Left ventricle myocardium inferior (tissue), 1 donor: ENCODE results near the gene SEZ6L. TPM values are rescaled to one million over a fixed set of nuclear protein-coding genes. Genes with fewer than 3 reads are reported as not detected.

Source experiments
- DNase-seq: peaks from one replicate; pipeline ENCODE4 v3.0.0-alpha.2; 2020
- H3K27ac ChIP-seq: fragments of 200-600 bp; replicated peaks from 2 replicates; pipeline ENCODE4 v1.8.0; 2021
- H3K27me3 ChIP-seq: fragments of 200-600 bp; 2 replicates; pipeline ENCODE4 v1.8.0; 2021; ENCODE audit warnings: low read depth
- H3K36me3 ChIP-seq: fragments of 200-600 bp; 2 replicates; pipeline ENCODE4 v1.8.0; 2021
- H3K4me1 ChIP-seq: fragments of 200-600 bp; 2 replicates; pipeline ENCODE4 v1.8.0; 2021
- H3K4me3 ChIP-seq: fragments of 200-600 bp; 2 replicates; pipeline ENCODE4 v1.8.0; 2021; ENCODE audit warnings: mild to moderate bottlenecking, moderate library complexity
- H3K9me3 ChIP-seq: fragments of 200-600 bp; replicated peaks from 2 replicates; pipeline ENCODE4 v1.8.0; 2021
- intact Hi-C: fragments of 100-400 bp; cut with micrococcal nuclease; formaldehyde crosslinking; loops from one replicate; pipeline ENCODE4 v1.11.0; 2022
- total RNA-seq: library from RNA; stranded (reverse); fragmentation: NEBNext Ultra II Directional; extraction: Animal tissue kit (Norgen Biotek cat#: 25700); gene quantifications from one replicate; pipeline ENCODE4 v1.2.1, GENCODE V29; 2021
- TF ChIP-seq, protein P1 (sequence below): fragments of 200-600 bp; IDR thresholded peaks from 2 replicates; pipeline ENCODE4 v1.8.0; 2021; ENCODE audit warnings: antibody characterized with exemption, mild to moderate bottlenecking, borderline replicate concordance
- donor health status: DM: no; HTN: yes; CAD: no; lungs with severe emphysema.

The SEZ6L gene
- total RNA-seq, 1 donor from 2014 or later, result 0.16 TPM

DNA sequence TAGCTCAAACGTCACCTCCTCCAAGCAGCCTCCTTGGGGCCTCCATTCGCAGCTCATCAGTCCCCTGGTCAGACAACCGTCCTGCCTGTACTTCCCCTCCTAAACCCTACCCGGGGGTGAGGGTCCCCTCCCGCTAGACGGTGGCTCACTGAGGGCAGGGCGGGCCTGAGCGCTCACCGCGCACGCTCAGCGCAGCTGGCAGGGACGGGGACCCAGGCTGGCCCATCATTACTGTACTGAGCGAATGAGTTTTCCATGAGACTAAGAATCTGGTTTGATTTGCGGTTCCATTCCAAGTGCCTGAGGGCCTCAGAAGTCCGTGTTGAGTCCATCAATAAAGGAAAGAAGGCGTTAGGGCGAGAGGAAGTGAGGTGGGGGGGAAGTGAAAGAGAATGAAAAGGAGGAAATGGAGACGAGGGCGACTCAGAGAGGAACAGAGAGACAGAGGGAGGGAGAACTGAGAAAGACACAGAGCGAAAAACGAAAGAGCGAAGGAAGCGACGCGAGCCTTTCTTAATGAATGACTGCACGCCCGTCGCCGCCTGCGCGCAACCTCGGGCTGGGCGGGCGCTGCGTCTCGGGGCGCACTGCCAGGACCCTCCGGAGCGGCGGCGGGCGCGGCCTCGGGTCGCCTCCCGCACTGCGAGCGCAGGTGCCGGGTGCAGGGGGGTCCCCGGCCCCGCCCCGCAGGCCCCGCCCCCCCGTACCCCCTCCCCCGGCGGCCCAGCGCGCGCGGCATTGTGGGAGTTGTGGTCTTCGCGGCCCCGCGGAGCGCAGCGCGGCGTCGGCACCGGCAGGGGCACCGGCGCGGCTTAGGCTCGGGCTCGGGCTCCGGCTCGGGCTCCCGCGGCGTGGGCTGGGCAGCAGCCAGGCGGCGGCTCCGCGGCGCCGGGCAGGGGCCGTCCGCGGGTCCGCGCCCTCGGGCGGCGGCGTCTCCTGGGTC lies 259.5 kb downstream of the SEZ6L start, which contains the start of gene ASPHD2:
ASPHD2 (plus strand) TSS at position 746 of the 943 bp plus-strand sequence. CDS start 4,356 bp downstream, outside the sequence.
- intact Hi-C loops, result no loop called here
- H3K36me3 ChIP-seq, result no peaks in the 10 kb centered on the region
- TF ChIP-seq, protein P1, sequence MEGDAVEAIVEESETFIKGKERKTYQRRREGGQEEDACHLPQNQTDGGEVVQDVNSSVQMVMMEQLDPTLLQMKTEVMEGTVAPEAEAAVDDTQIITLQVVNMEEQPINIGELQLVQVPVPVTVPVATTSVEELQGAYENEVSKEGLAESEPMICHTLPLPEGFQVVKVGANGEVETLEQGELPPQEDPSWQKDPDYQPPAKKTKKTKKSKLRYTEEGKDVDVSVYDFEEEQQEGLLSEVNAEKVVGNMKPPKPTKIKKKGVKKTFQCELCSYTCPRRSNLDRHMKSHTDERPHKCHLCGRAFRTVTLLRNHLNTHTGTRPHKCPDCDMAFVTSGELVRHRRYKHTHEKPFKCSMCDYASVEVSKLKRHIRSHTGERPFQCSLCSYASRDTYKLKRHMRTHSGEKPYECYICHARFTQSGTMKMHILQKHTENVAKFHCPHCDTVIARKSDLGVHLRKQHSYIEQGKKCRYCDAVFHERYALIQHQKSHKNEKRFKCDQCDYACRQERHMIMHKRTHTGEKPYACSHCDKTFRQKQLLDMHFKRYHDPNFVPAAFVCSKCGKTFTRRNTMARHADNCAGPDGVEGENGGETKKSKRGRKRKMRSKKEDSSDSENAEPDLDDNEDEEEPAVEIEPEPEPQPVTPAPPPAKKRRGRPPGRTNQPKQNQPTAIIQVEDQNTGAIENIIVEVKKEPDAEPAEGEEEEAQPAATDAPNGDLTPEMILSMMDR, result no peak
- peak; percentile 41 for DNase-seq
- H3K9me3 ChIP-seq, result peaks cover under 1% of the 10 kb centered on the region
- peaks cover 12% of the 10 kb centered on the region for H3K4me1 ChIP-seq
- peak within 1 kb of the TSS; percentile 50 for H3K27ac ChIP-seq
- peak within 1 kb of the TSS; percentile 70 for H3K4me3 ChIP-seq
- H3K27me3 ChIP-seq, result peaks cover 65% of the 10 kb centered on the region

DNA sequence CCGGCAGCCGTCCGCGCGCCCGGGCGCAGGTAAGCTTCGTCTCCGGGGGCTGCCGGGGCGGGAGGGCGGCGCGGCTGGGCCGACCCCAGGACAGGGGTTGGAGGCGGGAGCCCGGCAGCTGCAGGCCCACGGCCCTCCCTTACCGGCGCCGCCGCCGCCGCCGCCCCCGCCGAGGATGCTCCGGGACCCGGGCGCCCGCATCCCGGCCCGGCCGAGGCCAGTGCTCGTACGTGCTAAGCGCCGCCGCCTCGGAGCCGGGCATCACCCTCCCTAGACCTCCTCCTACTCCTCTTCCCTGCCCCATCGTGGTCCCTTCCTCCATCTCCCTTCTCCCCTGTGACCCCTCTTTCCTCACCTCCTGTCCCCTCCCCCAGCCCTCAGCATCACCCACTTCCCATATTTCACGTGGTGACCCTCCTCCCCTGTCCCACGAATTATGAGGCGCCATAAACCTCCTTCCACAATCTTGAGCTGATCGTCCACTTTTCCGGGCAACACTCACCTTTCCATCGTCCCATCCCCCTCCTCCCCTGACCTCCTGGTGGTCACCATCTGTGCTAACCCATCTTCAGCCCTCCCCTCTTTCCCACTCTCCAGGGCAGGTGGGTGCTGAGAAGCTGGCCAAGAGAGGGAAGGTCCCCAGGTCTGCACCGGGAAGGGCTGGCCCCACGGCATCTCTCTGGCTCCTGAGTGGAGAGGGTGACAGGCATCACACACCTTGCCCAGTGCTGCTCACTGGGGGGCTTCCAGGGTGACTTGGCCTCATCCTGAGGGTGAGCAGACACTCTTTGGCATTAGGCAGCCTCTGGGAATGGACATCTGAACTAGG lies 260.4 kb downstream of the SEZ6L start:
- Histone ChIP-seq H3K4me1 (peaks cover 12% of the 10 kb centered on the region), H3K36me3 (no peaks in the 10 kb centered on the region), H3K4me3 (peak overlapping the region; percentile 70), H3K9me3 (no peaks in the 10 kb centered on the region), H3K27ac (no peak overlapping the region), H3K27me3 (peaks cover 64% of the 10 kb centered on the region)
- TF ChIP-seq, protein P1, result no peak
- intact Hi-C loops, result no loop called here
- DNase-seq, result no peak

DNA sequence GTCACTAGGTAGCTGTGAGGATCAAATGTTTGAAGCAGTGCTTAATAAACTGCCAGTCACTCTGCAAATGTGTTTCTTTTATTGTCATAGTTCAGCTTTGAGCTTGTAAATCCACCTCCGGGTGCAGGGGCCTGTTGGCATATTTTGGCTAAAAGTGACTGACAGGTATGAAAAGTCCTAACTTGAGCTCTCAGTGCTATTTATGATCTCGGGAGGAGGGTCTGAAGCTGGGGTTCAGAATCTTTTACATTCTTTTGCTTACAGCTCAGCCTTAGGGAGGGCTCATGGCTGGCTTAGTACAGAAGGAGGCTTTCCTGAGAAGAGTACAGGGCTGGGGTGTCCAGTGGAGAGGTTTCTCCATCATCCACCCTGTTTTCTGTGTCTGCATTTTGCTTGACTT lies 261.3 kb downstream of the SEZ6L start:
- Histone ChIP-seq H3K4me1 (peaks cover 12% of the 10 kb centered on the region), H3K9me3 (no peaks in the 10 kb centered on the region), H3K27me3 (peaks cover 64% of the 10 kb centered on the region), H3K4me3 (no peak overlapping the region), H3K36me3 (no peaks in the 10 kb centered on the region), H3K27ac (no peak overlapping the region)
- TF ChIP-seq, protein P1, result no peak
- no peak for DNase-seq
- intact Hi-C loops, result no loop called here

DNA sequence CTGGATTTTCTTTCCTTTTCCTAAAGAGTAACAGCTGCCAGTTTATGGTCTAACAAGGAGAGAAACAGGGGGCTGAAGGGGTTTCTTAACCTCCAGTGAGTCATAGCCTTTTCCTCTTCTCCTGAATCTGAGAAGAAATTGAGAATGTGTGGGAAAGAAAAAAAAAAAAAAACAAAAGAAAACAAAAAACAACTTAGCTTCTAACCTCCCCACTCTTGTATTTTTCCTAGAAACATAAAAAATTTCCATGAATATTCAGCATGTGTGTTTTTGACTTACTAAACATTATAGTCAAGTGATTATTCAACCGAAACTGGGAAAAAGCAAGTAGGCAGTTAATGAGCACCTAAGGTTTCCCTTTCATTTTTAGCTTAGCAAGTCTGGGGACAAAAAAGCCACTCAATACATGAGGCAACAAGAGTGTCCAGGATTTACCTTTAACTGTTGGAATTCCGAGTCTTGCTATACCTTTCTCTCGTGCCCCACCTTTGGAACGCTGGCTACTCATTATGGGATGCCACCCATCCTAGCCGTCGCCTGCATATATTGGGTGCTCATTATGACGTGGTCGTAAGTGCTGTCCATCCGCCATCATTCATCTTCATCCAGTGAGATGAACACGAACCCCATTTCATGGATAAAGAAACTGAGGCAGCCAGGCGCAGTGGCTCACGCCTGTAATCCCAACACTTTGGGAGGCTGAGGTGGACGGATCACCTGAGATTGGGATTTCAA lies 262.2 kb downstream of the SEZ6L start:
- Histone ChIP-seq H3K4me1 (peaks cover 12% of the 10 kb centered on the region), H3K27me3 (peaks cover 64% of the 10 kb centered on the region), H3K4me3 (no peak overlapping the region), H3K36me3 (no peaks in the 10 kb centered on the region), H3K9me3 (no peaks in the 10 kb centered on the region), H3K27ac (no peak overlapping the region)
- intact Hi-C loops, result no loop called here
- DNase-seq, result no peak
- TF ChIP-seq, protein P1, result no peak

DNA sequence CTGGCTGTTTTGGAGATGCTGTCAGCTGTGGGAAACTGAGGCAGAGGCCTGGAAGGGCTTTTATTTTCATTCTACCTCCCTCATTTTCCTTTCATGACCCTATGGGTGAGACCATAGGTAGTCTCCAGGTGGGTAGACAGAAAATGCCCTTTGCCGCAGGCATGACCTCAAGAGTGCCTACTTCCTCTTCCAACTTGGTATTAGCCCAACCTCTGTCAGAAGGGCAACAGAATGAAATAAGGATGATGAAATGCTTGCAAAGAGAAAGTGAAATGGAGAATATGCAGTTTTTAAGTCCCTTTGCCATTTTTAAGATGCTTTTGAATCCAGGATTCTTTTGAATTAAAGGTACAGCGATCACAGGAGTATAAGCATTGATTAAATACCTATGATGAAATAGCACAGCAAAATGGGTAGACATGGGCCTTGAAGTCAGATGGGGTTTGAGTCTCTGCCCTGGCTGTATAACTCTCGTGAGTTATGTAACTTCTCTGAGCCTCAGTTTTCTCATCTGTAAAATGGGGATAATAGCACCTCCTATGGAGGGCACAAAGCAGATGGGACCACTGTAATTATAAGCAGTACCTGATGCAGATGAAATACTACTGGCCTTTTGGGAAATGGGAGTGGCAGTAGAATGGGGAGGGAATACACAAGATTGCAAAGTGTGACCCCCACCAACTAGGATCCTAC lies 263.5 kb downstream of the SEZ6L start:
- Histone ChIP-seq H3K9me3 (no peaks in the 10 kb centered on the region), H3K4me3 (no peak overlapping the region), H3K36me3 (no peaks in the 10 kb centered on the region), H3K27ac (no peak overlapping the region), H3K27me3 (peaks cover 64% of the 10 kb centered on the region), H3K4me1 (peaks cover 12% of the 10 kb centered on the region)
- intact Hi-C loops, result no loop called here
- DNase-seq, result no peak
- TF ChIP-seq, protein P1, result no peak
